GM12878 (cell line): ENCODE results near the gene INO80. TPM values are rescaled to one million over a fixed set of nuclear protein-coding genes. Genes with fewer than 3 reads are reported as not detected.

Experiments used
- ATAC-seq: fragments of 200-7000 bp; cut with Tn5 transposase; 3 replicates; pipeline ENCODE4 v1.9.1; 2020; ENCODE audit warnings: mild to moderate bottlenecking, moderate library complexity
- BruUV-seq: library from RNA; stranded (reverse); fragments of 400-500 nt; replicated peaks from 2 replicates; lab custom pipeline; 2021; lab: Mats Ljungman, UMichigan
- CTCF ChIA-PET: fragments of 300-600 bp; sonication (Branson Sonifier 250); formaldehyde crosslinking; extraction: SDS; loops from one replicate; lab custom pipeline; 2021; ENCODE audit warnings: inconsistent platforms; lab: Yijun Ruan, JAX
- POLR2A ChIA-PET: fragments of 350-600 bp; formaldehyde crosslinking; extraction: SDS; loops from one replicate; lab custom pipeline; 2021; ENCODE audit warnings: inconsistent platforms; lab: Charles Lee
- RAD21 ChIA-PET: fragments of 300-600 bp; sonication (Branson Sonifier 250); formaldehyde crosslinking; loops from one replicate; lab custom pipeline; 2023; ENCODE audit warnings: antibody characterized with exemption; ENCODE audit not compliant: unreplicated experiment; lab: Charles Lee
- SMC1A ChIA-PET: fragments of 300-600 bp; sonication (Branson Sonifier 250); formaldehyde crosslinking; loops from one replicate; lab custom pipeline; 2023; ENCODE audit not compliant: unreplicated experiment, uncharacterized antibody; lab: Charles Lee
- DNase-seq: peaks from one replicate; pipeline ENCODE4 v3.0.0-alpha.2; 2011; ENCODE audit warnings: low read depth, low spot score
- FAIRE-seq: peaks from 3 replicates; lab custom pipeline; 2011; peaks lifted over from hg19 to GRCh38; lab: Jason Lieb, UNC
- H2AFZ ChIP-seq: 2 replicates; pipeline ENCODE4 v1.6.0; 2011; ENCODE audit warnings: low read depth, low read length, control low read depth; ENCODE audit not compliant: control insufficient read depth
- H3K27ac ChIP-seq: 2 replicates; pipeline ENCODE4 v1.5.1; 2011; ENCODE audit warnings: control low read depth; ENCODE audit not compliant: control insufficient read depth, insufficient read depth
- H3K27me3 ChIP-seq, 2 experiments: replicated peaks in 1 of 2; 2 replicates each; pipeline versions ENCODE4 v1.6.0 to v1.6.1; 2011; ENCODE audit warnings: low read length in 1 of 2; ENCODE audit not compliant: control insufficient read depth in 2 of 2, insufficient read depth in 2 of 2
- H3K36me3 ChIP-seq, 2 experiments: 2 replicates each; pipeline ENCODE4 v1.5.1; 2011; ENCODE audit warnings: low read length in 1 of 2; ENCODE audit not compliant: control insufficient read depth in 2 of 2, insufficient read depth in 2 of 2
- H3K4me1 ChIP-seq: 2 replicates; pipeline ENCODE4 v1.6.1; 2011; ENCODE audit warnings: mild to moderate bottlenecking, low read length, moderate library complexity, mixed read lengths; ENCODE audit not compliant: control insufficient read depth, insufficient read depth
- H3K4me2 ChIP-seq: 2 replicates; pipeline ENCODE4 v1.6.0; 2011; ENCODE audit warnings: control low read depth; ENCODE audit not compliant: control insufficient read depth, insufficient read depth
- H3K4me3 ChIP-seq: fragments of 200-600 bp; sonication (generic); 2 replicates; pipeline ENCODE4 v1.5.1; 2016
- H3K79me2 ChIP-seq: 2 replicates; pipeline ENCODE4 v1.6.0; 2011; ENCODE audit warnings: low read length; ENCODE audit not compliant: control insufficient read depth, insufficient read depth
- H3K9ac ChIP-seq: 2 replicates; pipeline ENCODE4 v1.8.0; 2011; ENCODE audit warnings: low read length, control low read depth, mixed read lengths; ENCODE audit not compliant: control insufficient read depth, insufficient read depth
- H3K9me3 ChIP-seq: replicated peaks from 3 replicates; pipeline ENCODE4 v1.5.1; 2011; ENCODE audit warnings: mild to moderate bottlenecking, low read length; ENCODE audit not compliant: control insufficient read depth, insufficient read depth
- H4K20me1 ChIP-seq: 2 replicates; pipeline ENCODE4 v1.6.0; 2011; ENCODE audit not compliant: control insufficient read depth, insufficient read depth
- ASH2L ChIP-seq: fragments of 300-600, 200-600 bp; sonication (generic); IDR thresholded peaks from 2 replicates; pipeline ENCODE4 v1.6.1; 2017; ENCODE audit warnings: low read depth, mild to moderate bottlenecking, borderline replicate concordance
- FOXM1 ChIP-seq: IDR thresholded peaks from 2 replicates; pipeline ENCODE4 v1.6.1; 2012; ENCODE audit warnings: low read depth, mild to moderate bottlenecking, inconsistent platforms, low read length, moderate library complexity
- KLF5 ChIP-seq: fragments of 450-650 bp; IDR thresholded peaks from 2 replicates; pipeline ENCODE4 v1.6.1; 2014; ENCODE audit warnings: mild to moderate bottlenecking; ENCODE audit not compliant: partially characterized antibody
- MAX ChIP-seq: IDR thresholded peaks from 2 replicates; pipeline ENCODE4 v1.6.1; 2012; ENCODE audit warnings: low read depth, low read length, improper control_type of control experiment
- POLR2A ChIP-seq: IDR thresholded peaks from 2 replicates; pipeline ENCODE4 v1.6.1; 2011; ENCODE audit warnings: low read depth, mild to moderate bottlenecking, low read length
- ZBTB11 ChIP-seq: fragments of 450-650 bp; formaldehyde crosslinking; IDR thresholded peaks from 2 replicates; pipeline ENCODE4 v1.5.0; 2022; ENCODE audit warnings: mild to moderate bottlenecking, missing genetic modification characterization
- ZNF622 ChIP-seq: fragments of 450-650 bp; IDR thresholded peaks from 2 replicates; pipeline ENCODE4 v1.6.1; 2017; ENCODE audit warnings: mild to moderate bottlenecking, inconsistent platforms
- WGBS: methylation state at CpG from one replicate; pipeline ENCODE4 v1.1.6; 2016; ENCODE audit warnings: low lambda C conversion rate; ENCODE audit not compliant: insufficient replicate concordance, insufficient coverage; ENCODE audit errors: missing lambda C conversion rate; 5-methylcytosine and 5-hydroxymethylcytosine counted together
- in situ Hi-C: fragments of 300-500 bp; cut with MboI; formaldehyde crosslinking; loops from 9 replicates; pipeline ENCODE4 v1.14.3; 2018; ENCODE audit warnings: mixed read lengths
- intact Hi-C: fragments of 100-400 bp; cut with micrococcal nuclease; formaldehyde crosslinking; loops from one replicate; pipeline ENCODE4 v1.14.2; 2022; ENCODE audit not compliant: unreplicated experiment
- polyA plus RNA-seq, 11 experiments: library from polyadenylated mRNA; depleted of rRNA in 4 of 11; unstranded in 6 of 11; stranded (reverse) in 5 of 11; fragments of >200 nt; fragmentation: Nextera tagmentation in 4 of 11; fragmentation: Illumina TruSeq in 1 of 11; extraction: Ambion mirVana in 4 of 11; extraction: Trizol in 1 of 11; gene quantifications; 1 replicate in 1 of 11; 2 replicates in 10 of 11; pipeline versions ENCODE4 v1.2.1 to v1.2.3, GENCODE V29; 2011 to 2016; ENCODE audit warnings: inconsistent platforms in 2 of 11, missing spikeins in 2 of 11, low read depth in 1 of 11
- total RNA-seq, 4 experiments: library from RNA; depleted of rRNA in 3 of 4; stranded (reverse); fragments of >200 nt in 3 of 4; fragmentation: Illumina TruSeq in 1 of 4; extraction: Trizol in 1 of 4; gene quantifications; 2 replicates each; pipeline versions ENCODE4 v1.2.1 to v1.2.3, GENCODE V29; 2013 to 2021

INO80 gene
- total and polyA plus RNA-seq, 10 of the 15 experiments (the other 5 are each of a cell fraction or from before 2014, with no cell fraction given): 4.5 to 25.0 (median 14.2) TPM

GRCh38 chr15:40957581-40958051, 158.5 kb downstream of the INO80 start:
- no peak for ATAC-seq
- FAIRE-seq: no peak
- ChIA-PET CTCF (no interaction called here), POLR2A (no interaction called here), RAD21 (no interaction called here), SMC1A (interaction anchor here (0.6 kb wide), 1 partner anchor 231 kb away, joined by 3 read pairs; no protein-coding TSS in a partner anchor)
- Histone ChIP-seq H3K27me3 (no peaks in the 10 kb centered on the region), H3K4me3 (no peak overlapping the region), H3K36me3 (no peaks in the 10 kb centered on the region), H3K4me2 (no peak overlapping the region), H3K9ac (no peak overlapping the region), H3K79me2 (no peaks in the 10 kb centered on the region), H3K4me1 (peaks cover 2% of the 10 kb centered on the region), H4K20me1 (no peaks in the 10 kb centered on the region), H3K27ac (no peak overlapping the region), H2AFZ (no peak overlapping the region), H3K9me3 (no peaks in the 10 kb centered on the region)
- in situ Hi-C loops (no loop called here), intact Hi-C loops (no loop called here)
- no peak for DNase-seq
- 76% methylated on average over 9 of the region's 9 CpGs for WGBS
- BruUV-seq: no TSS peak
- TF ChIP-seq ZNF622 (no peak), MAX (no peak), KLF5 (no peak), POLR2A (peak; percentile 62), ZBTB11 (no peak), ASH2L (no peak), FOXM1 (no peak)
